ENCODE measurements around the gene TGFBR3. TPM values are rescaled to one million over a fixed set of nuclear protein-coding genes. Genes with fewer than 3 reads are reported as not detected.

The TGFBR3 gene
- total and polyA plus RNA-seq, 2 of the 13 experiments (the other 11 are each of a cell fraction or from before 2014, with no cell fraction given) = 76.5 to 195 TPM

GRCh38 chr1:91827459-91828321 is 58.3 kb downstream of the TGFBR3 start (continued):
- TF ChIP-seq SPEN (CRISPR knock-in tag; IDR thresholded peaks at IDR 0.05; ENCODE audit: low read depth) = no peak
- TF ChIP-seq TBP (CRISPR knock-in tag; IDR thresholded peaks at IDR 0.05) = no peak
- TF ChIP-seq SKIL (CRISPR knock-in tag; IDR thresholded peaks at IDR 0.05; ENCODE audit: borderline replicate concordance) = peak; percentile 41; the same call in 1 of the 2 replicates
- no peak for TF ChIP-seq MZF1 (CRISPR knock-in tag; IDR thresholded peaks at IDR 0.05; ENCODE audit: borderline replicate concordance)
- TF ChIP-seq HCFC1 (IDR thresholded peaks at IDR 0.05; ENCODE audit: low read depth, low read length) = no peak
- no peak for TF ChIP-seq ZNF256 (CRISPR knock-in tag; conservative IDR thresholded peaks at IDR 0.05)
- TF ChIP-seq ZNF512 (CRISPR knock-in tag; IDR thresholded peaks at IDR 0.05) = no peak
- TF ChIP-seq ZNF503 (CRISPR knock-in tag; IDR thresholded peaks at IDR 0.05) = peak; percentile 74; the same call in 1 of the 2 replicates
- TF ChIP-seq ZC3H13 (CRISPR knock-in tag; IDR thresholded peaks at IDR 0.05) = peak; percentile 67; the same call in 1 of the 2 replicates
- no peak for TF ChIP-seq ZXDC (CRISPR knock-in tag; IDR thresholded peaks at IDR 0.05)
- TF ChIP-seq USF2 (IDR thresholded peaks at IDR 0.05; ENCODE audit: low read depth, low read length) = no peak
- no peak for TF ChIP-seq USF2 (CRISPR knock-in tag; IDR thresholded peaks at IDR 0.05; ENCODE audit: borderline replicate concordance)
- no peak for TF ChIP-seq ZNF280B (CRISPR knock-in tag; IDR thresholded peaks at IDR 0.05; ENCODE audit: borderline replicate concordance)
- peak; percentile 82 for TF ChIP-seq ZNF780A (CRISPR knock-in tag; IDR thresholded peaks at IDR 0.05)
- TF ChIP-seq SMYD3 (CRISPR knock-in tag; IDR thresholded peaks at IDR 0.05) = no peak
